DND-41 (cell line): Measurements from ENCODE around the gene DLG2.

Experiments used
- CTCF ChIP-seq: IDR thresholded peaks from 2 replicates; pipeline ENCODE4 v1.5.1; 2012; ENCODE audit warnings: borderline replicate concordance, low read length, moderate library complexity, mild to moderate bottlenecking; ENCODE audit not compliant: poor library complexity, severe bottlenecking; ENCODE audit errors: extremely low read depth
- EZH2 ChIP-seq: IDR thresholded peaks from 3 replicates; pipeline ENCODE4 v1.6.1; 2012; ENCODE audit warnings: borderline replicate concordance, low read depth, mild to moderate bottlenecking, moderate library complexity, low read length, inconsistent platforms; ENCODE audit not compliant: severe bottlenecking

GRCh38 chr11:84817998-84818397 lies 809.1 kb downstream of the DLG2 start:
- TF ChIP-seq CTCF, result no peak
- TF ChIP-seq EZH2, result no peak
